Hepatocyte (in vitro differentiated cells): ENCODE measurements around the gene OLFML1. TPM values are rescaled to one million over a fixed set of nuclear protein-coding genes. Genes with fewer than 3 reads are reported as not detected.

Source experiments
- DNase-seq: peaks from one replicate; pipeline ENCODE4 v3.0.0-alpha.2; 2016; ENCODE audit warnings: low spot score
- H2AFZ ChIP-seq: fragments of 200-600 bp; sonication (generic); 2 replicates; pipeline ENCODE4 v1.6.0; 2016; ENCODE audit warnings: antibody characterized with exemption, mild to moderate bottlenecking
- H3K27ac ChIP-seq: fragments of 200-600 bp; sonication (generic); 2 replicates; pipeline ENCODE4 v1.5.1; 2016; ENCODE audit warnings: mild to moderate bottlenecking
- H3K27me3 ChIP-seq: fragments of 200-600 bp; sonication (generic); 2 replicates; pipeline ENCODE4 v1.6.1; 2016
- H3K36me3 ChIP-seq: fragments of 200-600 bp; sonication (generic); replicated peaks from 2 replicates; pipeline ENCODE4 v1.5.1; 2016; ENCODE audit warnings: low read depth; ENCODE audit not compliant: insufficient read depth
- H3K4me1 ChIP-seq: fragments of 200-600 bp; sonication (generic); 2 replicates; pipeline ENCODE4 v1.5.1; 2016; ENCODE audit warnings: mild to moderate bottlenecking, moderate library complexity; ENCODE audit not compliant: insufficient read depth
- H3K4me2 ChIP-seq: fragments of 200-600 bp; sonication (generic); 2 replicates; pipeline ENCODE4 v1.6.0; 2016
- H3K4me3 ChIP-seq: fragments of 200-600 bp; sonication (generic); 2 replicates; pipeline ENCODE4 v1.5.1; 2016; ENCODE audit warnings: mild to moderate bottlenecking
- H3K79me2 ChIP-seq: fragments of 200-600 bp; sonication (generic); 2 replicates; pipeline ENCODE4 v1.6.0; 2017; ENCODE audit warnings: mild to moderate bottlenecking
- H3K9me2 ChIP-seq: fragments of 200-600 bp; sonication (generic); replicated peaks from 2 replicates; pipeline ENCODE4 v1.6.0; 2017; ENCODE audit warnings: mild to moderate bottlenecking; ENCODE audit not compliant: insufficient read depth
- H3K9me3 ChIP-seq: fragments of 200-600 bp; sonication (generic); 2 replicates; pipeline ENCODE4 v1.5.1; 2016; ENCODE audit warnings: low read depth, mild to moderate bottlenecking
- H4K20me1 ChIP-seq: fragments of 200-600 bp; sonication (generic); 2 replicates; pipeline ENCODE4 v1.6.0; 2016; ENCODE audit warnings: mild to moderate bottlenecking; ENCODE audit not compliant: insufficient read depth, poor library complexity, severe bottlenecking
- CTCF ChIP-seq: fragments of 200-600 bp; sonication (generic); IDR thresholded peaks from 2 replicates; pipeline ENCODE4 v1.5.1; 2016; ENCODE audit warnings: antibody characterized with exemption, mild to moderate bottlenecking; ENCODE audit not compliant: poor library complexity
- EZH2 ChIP-seq: fragments of 200-600 bp; sonication (generic); IDR thresholded peaks from 2 replicates; pipeline ENCODE4 v1.6.1; 2016; ENCODE audit warnings: antibody characterized with exemption, mild to moderate bottlenecking, borderline replicate concordance
- EZH2phosphoT487 ChIP-seq: fragments of 200-600 bp; sonication (generic); IDR thresholded peaks from one replicate; pipeline ENCODE4 v1.6.1; 2018; ENCODE audit warnings: antibody characterized with exemption, mild to moderate bottlenecking, low read depth, moderate library complexity; ENCODE audit not compliant: unreplicated experiment, severe bottlenecking
- whole genome bisulfite sequencing: methylation state at CpG from one replicate; pipeline ENCODE4 v1.1.6; 2016; ENCODE audit warnings: low lambda C conversion rate; ENCODE audit errors: missing lambda C conversion rate; 5-methylcytosine and 5-hydroxymethylcytosine counted together
- polyA plus RNA-seq: library from polyadenylated mRNA; unstranded; fragments of >200 nt; fragmentation: Nextera tagmentation; extraction: Ambion mirVana; gene quantifications from 2 replicates; pipeline ENCODE4 v1.2.1, GENCODE V29; 2016
- total RNA-seq: library from RNA; depleted of rRNA; stranded (reverse); fragments of >200 nt; gene quantifications from 2 replicates; pipeline ENCODE4 v1.2.3, GENCODE V29; 2014

The OLFML1 gene
- total and polyA plus RNA-seq, 2 experiments from 2014 or later, result 9.3 to 10.9 TPM

GRCh38 chr11:7451520-7451919, 33.8 kb upstream of the OLFML1 start:
- peaks cover 3% of the 10 kb centered on the region for H3K4me1 ChIP-seq
- no peaks in the 10 kb centered on the region for H4K20me1 ChIP-seq
- H3K36me3 ChIP-seq, result no peaks in the 10 kb centered on the region
- no peak overlapping the region for H3K27ac ChIP-seq
- 68% methylated on average over 3 of the region's 3 CpGs for WGBS
- DNase-seq, result no peak
- no peak overlapping the region for H3K4me2 ChIP-seq
- no peaks in the 10 kb centered on the region for H3K79me2 ChIP-seq
- no peaks in the 10 kb centered on the region for H3K9me3 ChIP-seq
- H2AFZ ChIP-seq, result no peak overlapping the region
- H3K4me3 ChIP-seq, result no peak overlapping the region
- TF ChIP-seq EZH2phosphoT487 (no peak), EZH2 (no peak), CTCF (no peak)
- H3K9me2 ChIP-seq, result no peaks in the 10 kb centered on the region
- no peaks in the 10 kb centered on the region for H3K27me3 ChIP-seq

GRCh38 chr11:7451952-7452494, 33.3 kb upstream of the OLFML1 start:
- Histone ChIP-seq H3K36me3 (no peaks in the 10 kb centered on the region), H3K4me1 (peaks cover 3% of the 10 kb centered on the region), H3K4me3 (no peak overlapping the region), H3K4me2 (no peak overlapping the region), H3K27ac (no peak overlapping the region), H2AFZ (no peak overlapping the region), H3K9me2 (no peaks in the 10 kb centered on the region), H4K20me1 (no peaks in the 10 kb centered on the region), H3K27me3 (no peaks in the 10 kb centered on the region), H3K79me2 (no peaks in the 10 kb centered on the region), H3K9me3 (no peaks in the 10 kb centered on the region)
- no peak for TF ChIP-seq EZH2
- TF ChIP-seq CTCF, result no peak
- no peak for TF ChIP-seq EZH2phosphoT487
- no peak for DNase-seq
- 76% methylated on average over 1 of the region's 1 CpG for whole genome bisulfite sequencing

GRCh38 chr11:7454854-7455253, 30.5 kb upstream of the OLFML1 start:
- Histone ChIP-seq H3K9me2 (no peaks in the 10 kb centered on the region), H3K27ac (no peak overlapping the region), H3K4me2 (no peak overlapping the region), H2AFZ (no peak overlapping the region), H3K4me1 (no peaks in the 10 kb centered on the region), H3K9me3 (no peaks in the 10 kb centered on the region), H3K36me3 (no peaks in the 10 kb centered on the region), H3K27me3 (no peaks in the 10 kb centered on the region), H3K79me2 (no peaks in the 10 kb centered on the region), H3K4me3 (no peak overlapping the region), H4K20me1 (no peaks in the 10 kb centered on the region)
- TF ChIP-seq EZH2, result no peak
- no peak for TF ChIP-seq EZH2phosphoT487
- TF ChIP-seq CTCF, result no peak
- WGBS, result 63% methylated on average over 2 of the region's 2 CpGs
- no peak for DNase-seq

GRCh38 chr11:7457211-7457610, 28.1 kb upstream of the OLFML1 start:
- no peaks in the 10 kb centered on the region for H4K20me1 ChIP-seq
- H3K4me3 ChIP-seq, result no peak overlapping the region
- H3K27ac ChIP-seq, result no peak overlapping the region
- 56% methylated on average over 1 of the region's 1 CpG for WGBS
- no peaks in the 10 kb centered on the region for H3K9me3 ChIP-seq
- no peak overlapping the region for H3K4me2 ChIP-seq
- no peak for TF ChIP-seq EZH2phosphoT487
- no peak for TF ChIP-seq CTCF
- TF ChIP-seq EZH2, result no peak
- no peak for DNase-seq
- H3K9me2 ChIP-seq, result no peaks in the 10 kb centered on the region
- no peak overlapping the region for H2AFZ ChIP-seq
- H3K36me3 ChIP-seq, result no peaks in the 10 kb centered on the region
- no peaks in the 10 kb centered on the region for H3K79me2 ChIP-seq
- H3K27me3 ChIP-seq, result no peaks in the 10 kb centered on the region
- no peaks in the 10 kb centered on the region for H3K4me1 ChIP-seq
